Progenitor cell of endocrine pancreas (in vitro differentiated cells): ENCODE measurements around the gene VPS51. TPM values are rescaled to one million over a fixed set of nuclear protein-coding genes. Genes with fewer than 3 reads are reported as not detected.

ENCODE experiments used
- DNase-seq: peaks from one replicate; pipeline ENCODE4 v3.0.0; 2021; ENCODE audit warnings: low spot score; ENCODE audit not compliant: unreplicated experiment
- H3K27ac Mint-ChIP-seq: 2 replicates; pipeline ENCODE4 v1.8.0; 2021; ENCODE audit warnings: mild to moderate bottlenecking, moderate library complexity, mixed read lengths
- H3K27me3 Mint-ChIP-seq: 2 replicates; pipeline ENCODE4 v1.8.0; 2021; ENCODE audit warnings: mixed read lengths
- H3K36me3 Mint-ChIP-seq: 2 replicates; pipeline ENCODE4 v1.8.0; 2022; ENCODE audit warnings: mixed read lengths; ENCODE audit not compliant: insufficient read depth
- H3K4me1 Mint-ChIP-seq: 2 replicates; pipeline ENCODE4 v1.8.0; 2021; ENCODE audit warnings: low read depth, mixed read lengths
- H3K4me3 Mint-ChIP-seq: 2 replicates; pipeline ENCODE4 v1.8.0; 2021; ENCODE audit warnings: low read depth, mild to moderate bottlenecking, moderate library complexity, mixed read lengths
- H3K9me3 Mint-ChIP-seq: 2 replicates; pipeline ENCODE4 v1.8.0; 2021; ENCODE audit warnings: low read depth, mixed read lengths
- CTCF ChIP-seq: fragments of 200-600 bp; sonication (generic); IDR thresholded peaks from one replicate; pipeline ENCODE4 v1.5.0; 2021; ENCODE audit warnings: antibody characterized with exemption, mild to moderate bottlenecking; ENCODE audit not compliant: unreplicated experiment
- total RNA-seq: library from RNA; stranded (reverse); gene quantifications from 2 replicates; pipeline ENCODE4 v1.2.1, GENCODE V29; 2021

Gene VPS51
- total RNA-seq, 1 donor from 2014 or later = 112 TPM

DNA sequence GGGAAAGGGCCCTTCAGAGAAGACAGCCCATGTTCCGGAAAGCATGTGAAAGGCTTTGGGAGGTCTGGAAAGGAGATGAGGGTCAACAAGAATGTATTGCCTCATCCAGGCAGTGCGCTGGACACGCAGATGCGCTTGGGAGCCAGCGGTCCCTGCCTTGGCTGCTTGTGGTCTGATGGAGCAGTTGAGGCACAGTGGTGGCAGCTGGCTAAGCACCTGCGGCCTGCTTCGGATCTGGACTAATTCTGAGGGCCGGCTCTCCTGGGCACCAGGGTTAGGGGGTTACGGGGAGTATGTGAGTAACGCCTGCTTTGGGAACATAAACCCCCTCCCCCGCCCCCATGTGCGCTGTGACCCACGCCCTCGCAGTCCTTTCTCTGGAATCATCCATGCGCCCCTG, 11.1 kb downstream of the VPS51 start:
- H3K9me3 Mint-ChIP-seq = no peaks in the 10 kb centered on the region
- H3K4me1 Mint-ChIP-seq = peaks cover 1% of the 10 kb centered on the region
- no peak for TF ChIP-seq CTCF
- H3K27me3 Mint-ChIP-seq = no peaks in the 10 kb centered on the region
- no peak for DNase-seq
- H3K36me3 Mint-ChIP-seq = peaks cover 2% of the 10 kb centered on the region
- no peak overlapping the region for H3K4me3 Mint-ChIP-seq
- H3K27ac Mint-ChIP-seq = no peak overlapping the region

GRCh38 chr11:65107751-65108468, 11.9 kb downstream of the VPS51 start:
- Mint-ChIP-seq H3K4me3 (no peak overlapping the region), H3K36me3 (peaks cover 2% of the 10 kb centered on the region), H3K27ac (no peak overlapping the region), H3K27me3 (no peaks in the 10 kb centered on the region), H3K4me1 (peaks cover 2% of the 10 kb centered on the region), H3K9me3 (no peaks in the 10 kb centered on the region)
- DNase-seq = no peak
- no peak for TF ChIP-seq CTCF

DNA sequence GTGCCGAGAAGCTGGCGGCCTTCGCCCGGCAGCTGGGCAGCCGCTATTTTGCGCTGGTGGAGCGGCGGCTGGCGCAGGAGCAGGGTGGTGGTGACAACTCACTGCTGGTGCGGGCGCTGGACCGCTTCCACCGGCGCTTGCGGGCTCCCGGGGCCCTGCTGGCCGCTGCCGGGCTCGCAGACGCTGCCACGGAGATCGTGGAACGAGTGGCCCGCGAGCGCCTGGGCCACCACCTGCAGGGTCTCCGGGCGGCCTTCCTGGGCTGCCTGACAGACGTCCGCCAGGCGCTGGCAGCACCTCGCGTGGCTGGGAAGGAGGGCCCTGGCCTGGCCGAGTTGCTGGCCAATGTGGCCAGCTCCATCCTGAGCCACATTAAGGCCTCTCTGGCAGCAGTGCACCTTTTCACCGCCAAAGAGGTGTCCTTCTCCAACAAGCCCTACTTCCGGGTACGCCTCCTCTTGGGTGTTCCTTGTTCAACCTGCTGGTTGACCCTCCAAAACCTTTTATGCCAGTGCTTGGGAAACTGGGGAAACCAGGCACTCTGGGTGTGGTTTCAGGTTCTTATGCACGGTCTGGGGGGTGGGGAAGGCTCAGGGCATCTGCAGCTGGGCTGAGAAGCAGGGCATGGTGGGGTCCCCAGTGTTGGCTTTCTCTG, 12.6 kb downstream of the VPS51 start:
- Mint-ChIP-seq H3K27ac (no peak overlapping the region), H3K36me3 (peaks cover 2% of the 10 kb centered on the region), H3K4me1 (peaks cover 8% of the 10 kb centered on the region), H3K9me3 (no peaks in the 10 kb centered on the region), H3K27me3 (no peaks in the 10 kb centered on the region), H3K4me3 (no peak overlapping the region)
- no peak for DNase-seq
- TF ChIP-seq CTCF = no peak

GRCh38 chr11:65109231-65110198, 13.5 kb downstream of the VPS51 start:
- Mint-ChIP-seq H3K4me3 (no peak overlapping the region), H3K27ac (no peak overlapping the region), H3K36me3 (peaks cover 2% of the 10 kb centered on the region), H3K27me3 (no peaks in the 10 kb centered on the region), H3K4me1 (peaks cover 9% of the 10 kb centered on the region), H3K9me3 (no peaks in the 10 kb centered on the region)
- DNase-seq = no peak
- TF ChIP-seq CTCF = no peak

DNA sequence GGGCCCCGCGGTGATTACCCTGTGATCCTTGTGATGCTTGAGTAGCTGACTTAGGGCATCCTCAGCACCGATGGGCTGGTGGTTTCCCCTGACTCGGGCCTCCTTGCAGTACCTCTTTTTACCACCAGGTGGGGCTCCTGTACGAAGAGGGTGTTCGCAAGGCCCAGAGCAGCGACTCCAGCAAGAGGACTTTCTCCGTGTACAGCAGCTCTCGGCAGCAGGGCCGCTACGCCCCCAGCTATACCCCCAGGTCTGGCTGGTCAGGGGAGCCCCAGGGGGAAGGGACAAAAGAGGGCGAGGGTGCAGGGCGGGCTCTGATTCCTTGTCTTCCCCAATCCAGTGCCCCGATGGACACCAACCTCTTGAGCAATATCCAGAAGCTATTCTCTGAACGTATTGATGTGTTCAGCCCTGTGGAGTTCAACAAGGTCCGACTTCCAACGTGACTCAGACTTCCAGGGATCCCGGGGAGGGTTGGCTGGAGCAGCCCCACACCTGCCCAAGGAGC, 14.4 kb downstream of the VPS51 start:
- Mint-ChIP-seq H3K4me1 (peaks cover 9% of the 10 kb centered on the region), H3K27ac (no peak overlapping the region), H3K36me3 (peaks cover 1% of the 10 kb centered on the region), H3K4me3 (no peak overlapping the region), H3K27me3 (no peaks in the 10 kb centered on the region), H3K9me3 (no peaks in the 10 kb centered on the region)
- peak; percentile 92 for DNase-seq
- TF ChIP-seq CTCF = peak; percentile 89
